GM10847 (cell line): ENCODE results near the gene HTRA2.

ENCODE experiments used
- POLR2A ChIP-seq: IDR thresholded peaks from 2 replicates; pipeline ENCODE4 v1.6.1; 2011; ENCODE audit not compliant: insufficient read length; ENCODE audit errors: extremely low read depth

The HTRA2 gene

DNA sequence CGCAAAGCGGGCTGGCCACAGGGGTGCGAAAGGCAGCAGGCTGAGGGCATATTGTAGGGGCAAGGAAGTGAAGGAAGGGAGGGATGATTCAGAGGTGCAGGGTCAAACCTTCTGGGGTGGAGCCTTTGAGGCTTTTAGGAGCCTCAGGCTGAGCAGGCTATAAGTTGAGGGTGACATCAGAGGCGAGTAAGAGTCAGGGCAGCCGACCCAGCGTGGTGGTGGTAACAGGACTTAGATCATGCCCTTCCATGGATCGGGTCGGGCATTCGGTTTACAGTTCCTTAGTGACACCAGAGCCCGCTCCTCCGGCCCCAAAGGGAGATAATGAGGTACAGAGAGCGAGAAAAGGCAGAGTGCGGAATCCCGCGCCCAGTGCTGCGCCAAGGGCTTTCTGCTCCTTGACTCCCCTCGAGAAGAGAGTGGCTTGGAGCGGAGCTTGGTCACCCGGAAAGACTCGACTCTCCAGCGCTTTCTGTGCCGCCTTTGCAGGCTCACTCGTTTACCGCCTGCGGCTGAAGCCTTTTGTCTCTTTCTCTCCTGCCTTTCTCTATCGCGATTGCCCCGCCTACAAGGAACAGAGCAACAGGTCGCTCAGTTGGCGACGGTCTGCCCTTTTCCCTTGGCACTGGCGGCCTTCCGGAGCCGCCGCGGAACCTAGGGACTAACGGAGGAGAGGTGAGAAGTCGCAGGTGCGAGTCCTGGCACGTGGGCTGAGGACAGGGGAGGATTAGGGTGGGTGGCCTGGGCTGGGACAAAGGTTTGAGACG, 31.1 kb upstream of the HTRA2 start:
- no peak for TF ChIP-seq POLR2A

- no peak for TF ChIP-seq POLR2A
Measured at GRCh38 chr2:74499267-74499939, 30.3 kb upstream of the HTRA2 start, which contains the start of gene LBX2. LBX2 (minus strand) TSS chr2:74499603; CDS start chr2:74499537, 66 bp downstream.

DNA sequence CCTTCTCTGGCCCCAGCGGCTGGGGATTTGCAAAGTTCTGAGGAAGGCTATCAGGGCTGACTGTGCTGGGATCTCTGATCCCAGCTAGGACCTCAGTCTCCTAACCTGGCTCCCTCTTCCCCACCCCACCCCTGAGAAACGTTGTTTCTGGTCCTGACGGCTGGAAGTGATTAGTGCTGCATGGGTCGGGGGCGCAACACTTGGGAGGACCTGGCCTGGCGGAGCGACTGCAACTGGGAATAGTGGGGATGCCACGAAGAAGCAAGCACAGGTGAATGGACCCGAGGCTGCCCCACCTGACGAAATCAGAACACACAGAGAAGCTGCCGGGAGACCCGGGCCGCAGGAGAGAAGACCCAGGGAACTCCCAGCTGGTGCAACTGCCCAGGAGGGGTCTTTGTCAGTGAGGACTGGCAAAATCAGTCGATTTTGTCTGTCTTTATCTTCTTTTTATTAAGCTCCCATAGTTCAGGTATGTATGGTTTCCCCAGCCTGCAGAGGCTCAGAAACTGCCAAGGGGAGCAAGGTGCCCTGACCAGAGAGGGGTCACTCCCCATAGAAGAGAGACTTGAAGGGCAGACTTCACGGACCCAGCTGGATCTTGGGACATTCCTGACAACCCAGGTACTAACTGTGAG, 29.7 kb upstream of the HTRA2 start:
- no peak for TF ChIP-seq POLR2A

- TF ChIP-seq POLR2A: no peak
Measured at GRCh38 chr2:74500578-74500946, 29.2 kb upstream of the HTRA2 start.

GRCh38 chr2:74501335-74502071, 28.2 kb upstream of the HTRA2 start:
- no peak for TF ChIP-seq POLR2A

DNA sequence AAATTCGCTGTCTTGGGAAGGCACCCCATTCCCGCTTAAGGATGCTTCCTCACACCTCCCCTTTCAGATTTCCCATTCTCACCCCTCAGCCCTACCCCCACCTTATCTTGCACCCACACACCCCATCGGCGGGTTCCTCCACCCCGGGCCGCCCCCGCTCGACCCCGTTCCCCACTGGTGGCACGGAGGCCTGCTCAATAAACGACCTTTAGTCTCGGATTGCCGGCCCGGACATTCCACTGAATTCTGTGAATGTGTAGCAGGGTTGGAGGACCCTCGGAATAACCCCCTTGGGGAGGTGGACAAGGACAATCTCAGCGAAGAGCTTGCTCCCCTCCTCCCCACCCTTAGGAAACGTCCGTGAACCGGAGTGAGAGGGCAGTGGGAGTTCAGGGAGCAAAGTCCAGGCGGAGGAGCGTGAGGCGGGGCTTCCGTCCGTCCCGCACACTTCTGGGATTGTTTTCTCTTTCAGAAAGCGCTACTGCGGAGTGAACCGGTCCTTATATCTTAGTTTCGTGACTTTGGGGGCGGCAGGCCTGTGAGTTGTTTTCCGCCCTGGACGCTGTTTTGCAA, 27.5 kb upstream of the HTRA2 start:
- TF ChIP-seq POLR2A: no peak

GRCh38 chr2:74502720-74503505, 26.8 kb upstream of the HTRA2 start:
- peak; percentile 42 for TF ChIP-seq POLR2A

- TF ChIP-seq POLR2A: no peak
Measured at GRCh38 chr2:74503506-74504475, 25.9 kb upstream of the HTRA2 start.

DNA sequence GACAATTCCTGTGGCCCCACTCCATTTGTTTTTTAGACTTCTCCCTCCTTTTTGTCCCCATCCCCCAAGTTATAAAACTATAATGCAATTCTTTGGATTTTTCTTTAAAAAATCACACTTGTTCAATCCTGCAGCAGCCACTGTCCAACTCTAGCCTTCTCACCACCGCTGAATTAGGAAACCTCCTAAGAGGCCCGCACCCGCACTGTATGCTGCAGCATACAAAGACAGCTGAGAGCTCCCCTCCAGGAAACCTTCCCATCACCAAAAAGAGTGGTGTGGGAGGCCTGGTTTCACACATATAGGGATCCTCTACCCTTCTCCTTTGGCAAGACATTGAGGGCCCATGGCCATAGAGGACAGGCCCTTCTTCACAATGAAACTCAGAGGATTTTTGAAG, 25.1 kb upstream of the HTRA2 start:
- TF ChIP-seq POLR2A: no peak

GRCh38 chr2:74505448-74506246, 24.1 kb upstream of the HTRA2 start:
- no peak for TF ChIP-seq POLR2A

DNA sequence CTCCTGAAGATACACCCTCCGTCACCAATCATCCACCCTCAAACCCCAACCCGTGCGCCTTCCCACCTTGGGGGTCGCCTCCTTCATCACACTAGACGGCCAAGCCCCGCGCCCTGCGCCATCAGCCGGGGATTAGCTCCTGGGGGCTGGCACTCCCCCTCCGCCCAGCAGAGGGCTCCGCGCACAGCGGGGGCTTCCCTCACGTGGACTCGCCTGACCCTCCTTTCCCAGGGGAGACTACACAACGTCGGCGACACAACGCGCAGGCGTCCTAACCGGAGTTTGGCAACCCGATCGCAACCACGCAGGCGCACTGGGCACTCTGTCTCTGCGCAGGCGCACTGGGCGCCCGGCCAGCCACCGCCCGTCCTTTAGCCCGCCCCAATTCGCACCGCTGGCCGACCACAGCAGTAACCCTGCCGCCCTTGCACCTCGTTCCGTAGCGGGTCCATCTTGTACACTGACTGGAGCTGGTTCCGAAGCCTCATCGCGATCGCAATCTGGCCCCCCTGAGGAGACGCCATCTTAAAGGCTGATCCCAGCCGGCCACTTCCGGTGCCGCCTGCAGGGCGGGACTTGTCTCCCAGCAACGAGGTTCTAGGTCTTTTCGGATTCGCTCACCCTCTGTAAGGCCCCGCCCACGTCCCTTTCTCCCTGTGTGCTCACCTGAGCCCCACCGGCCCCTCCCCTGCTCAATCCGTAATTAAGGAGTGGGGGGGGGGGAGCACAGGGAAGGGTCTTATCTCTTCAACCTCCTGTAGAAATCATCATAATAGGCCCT, 22.4 kb upstream of the HTRA2 start, which contains the start of gene PCGF1:
TSS of gene PCGF1 (minus strand) at position 551 of the 781 bp plus-strand sequence. CDS start at position 524, 27 bp downstream.
- peak; percentile 72 for TF ChIP-seq POLR2A

- no peak for TF ChIP-seq POLR2A
Measured at GRCh38 chr2:74507926-74508520, 21.7 kb upstream of the HTRA2 start.
